ENCODE data around the gene ARHGAP33. TPM values are rescaled to one million over a fixed set of nuclear protein-coding genes. Genes with fewer than 3 reads are reported as not detected.

The ARHGAP33 gene
- total RNA-seq, 1 donor from 2014 or later, result under 0.01 TPM

DNA sequence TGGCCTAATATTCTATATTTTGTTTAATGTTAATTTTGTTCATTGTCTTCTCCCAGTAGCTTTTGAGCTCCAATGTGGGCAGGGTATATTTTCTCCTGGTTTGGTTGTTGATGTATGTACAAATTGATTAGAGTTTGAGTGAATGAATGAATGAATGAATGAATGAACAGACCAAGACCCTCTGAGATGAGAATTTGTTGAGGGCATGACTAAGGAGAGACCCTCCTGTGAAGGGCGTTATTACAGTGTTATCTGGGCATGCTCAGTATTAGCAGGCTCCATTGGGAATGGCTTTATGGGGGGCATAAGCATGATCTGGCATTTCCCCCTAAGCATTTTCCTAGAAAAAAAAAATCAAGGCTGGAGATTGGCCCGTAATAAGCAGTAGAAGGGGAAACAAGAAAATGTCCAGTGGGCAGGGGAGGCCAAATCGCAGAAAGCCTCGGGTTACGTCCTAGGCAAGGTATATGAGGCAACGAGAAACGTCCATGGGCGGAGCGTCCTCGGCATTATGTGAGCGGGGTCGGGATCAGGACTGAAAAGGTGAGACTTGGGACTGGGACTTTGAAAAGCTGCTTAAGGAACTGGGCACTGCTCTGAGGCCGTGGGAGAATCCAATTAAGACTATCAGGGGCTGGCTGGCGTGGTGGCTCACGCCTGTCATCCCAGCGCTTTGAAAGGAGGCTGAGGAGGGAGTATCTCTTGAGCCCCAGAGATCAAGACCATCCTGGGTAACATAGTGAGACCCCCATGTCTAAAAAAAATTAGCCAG is 904 bp upstream of the ARHGAP33 start:
- FAIRE-seq, result no peak
- H3K4me3 ChIP-seq (ENCODE audit: low read depth, low read length), result peak overlapping the region; percentile 58
- no peaks in the 10 kb centered on the region for H3K36me3 ChIP-seq (ENCODE audit: control insufficient read depth, insufficient read depth, low read length)
- no peaks in the 10 kb centered on the region for H3K27me3 ChIP-seq (ENCODE audit: control insufficient read depth, insufficient read depth, low read length)
- no peak for DNase-seq (ENCODE audit: low read depth)
- TF ChIP-seq, protein P1, sequence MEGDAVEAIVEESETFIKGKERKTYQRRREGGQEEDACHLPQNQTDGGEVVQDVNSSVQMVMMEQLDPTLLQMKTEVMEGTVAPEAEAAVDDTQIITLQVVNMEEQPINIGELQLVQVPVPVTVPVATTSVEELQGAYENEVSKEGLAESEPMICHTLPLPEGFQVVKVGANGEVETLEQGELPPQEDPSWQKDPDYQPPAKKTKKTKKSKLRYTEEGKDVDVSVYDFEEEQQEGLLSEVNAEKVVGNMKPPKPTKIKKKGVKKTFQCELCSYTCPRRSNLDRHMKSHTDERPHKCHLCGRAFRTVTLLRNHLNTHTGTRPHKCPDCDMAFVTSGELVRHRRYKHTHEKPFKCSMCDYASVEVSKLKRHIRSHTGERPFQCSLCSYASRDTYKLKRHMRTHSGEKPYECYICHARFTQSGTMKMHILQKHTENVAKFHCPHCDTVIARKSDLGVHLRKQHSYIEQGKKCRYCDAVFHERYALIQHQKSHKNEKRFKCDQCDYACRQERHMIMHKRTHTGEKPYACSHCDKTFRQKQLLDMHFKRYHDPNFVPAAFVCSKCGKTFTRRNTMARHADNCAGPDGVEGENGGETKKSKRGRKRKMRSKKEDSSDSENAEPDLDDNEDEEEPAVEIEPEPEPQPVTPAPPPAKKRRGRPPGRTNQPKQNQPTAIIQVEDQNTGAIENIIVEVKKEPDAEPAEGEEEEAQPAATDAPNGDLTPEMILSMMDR (IDR thresholded peaks at IDR 0.05; ENCODE audit: insufficient read depth, low read length, severe bottlenecking), result no peak

DNA sequence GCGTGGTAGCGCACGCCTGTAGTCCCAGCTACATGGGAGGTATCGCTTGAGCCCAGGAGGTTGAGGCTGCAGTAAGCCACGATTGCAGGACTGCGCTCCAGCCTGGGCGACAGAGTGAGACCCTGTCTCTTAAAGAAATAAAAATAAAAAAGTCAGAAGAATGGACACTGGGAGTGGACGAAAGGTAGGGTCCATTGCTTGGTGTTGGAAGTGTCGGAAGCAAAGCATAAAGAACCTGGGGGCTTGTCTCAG is 392 bp upstream of the ARHGAP33 start:
- DNase-seq (ENCODE audit: low read depth), result no peak
- FAIRE-seq, result no peak
- no peaks in the 10 kb centered on the region for H3K36me3 ChIP-seq (ENCODE audit: control insufficient read depth, insufficient read depth, low read length)
- TF ChIP-seq, protein P1 (IDR thresholded peaks at IDR 0.05; ENCODE audit: insufficient read depth, low read length, severe bottlenecking), result no peak
- H3K27me3 ChIP-seq (ENCODE audit: control insufficient read depth, insufficient read depth, low read length), result no peaks in the 10 kb centered on the region
- H3K4me3 ChIP-seq (ENCODE audit: low read depth, low read length), result peak overlapping the region; percentile 58

DNA sequence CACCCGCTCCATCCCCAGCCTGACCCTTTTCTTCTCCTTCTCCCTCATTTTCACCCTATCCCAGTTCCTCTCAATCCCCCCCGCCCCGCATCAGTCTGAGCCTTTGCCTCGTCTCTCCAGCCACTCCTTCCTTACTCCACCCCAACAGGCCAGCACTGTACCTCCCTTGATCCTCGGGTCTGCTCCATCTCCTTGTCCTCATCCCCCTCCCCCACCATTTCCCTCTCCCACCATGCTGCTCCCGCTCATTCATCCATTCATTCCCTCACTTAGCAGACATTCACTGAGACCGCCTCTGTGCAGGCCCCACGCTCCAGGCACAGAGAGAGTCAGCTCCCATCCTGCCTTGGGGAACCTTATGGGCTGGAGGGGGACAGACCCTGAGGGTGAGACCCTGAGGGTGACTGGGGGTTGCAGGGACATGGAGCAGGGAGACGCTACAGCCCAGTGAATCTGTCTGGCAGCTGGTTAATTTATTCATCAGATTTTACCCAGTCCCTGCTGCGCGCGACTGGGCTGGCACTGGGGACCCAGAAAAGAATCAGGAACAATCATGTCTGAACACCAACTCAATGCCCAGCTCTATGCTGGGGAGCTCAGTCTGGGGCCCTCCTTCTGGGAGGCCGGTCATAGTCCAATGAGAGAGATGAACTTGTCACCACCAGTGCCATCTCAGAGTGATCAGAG is 881 bp downstream of the ARHGAP33 start:
- FAIRE-seq, result no peak
- Histone ChIP-seq H3K36me3 (ENCODE audit: control insufficient read depth, insufficient read depth, low read length) (no peaks in the 10 kb centered on the region), H3K4me3 (ENCODE audit: low read depth, low read length) (peak overlapping the region; percentile 58), H3K27me3 (ENCODE audit: control insufficient read depth, insufficient read depth, low read length) (no peaks in the 10 kb centered on the region)
- no peak for DNase-seq (ENCODE audit: low read depth)
- TF ChIP-seq, protein P1 (IDR thresholded peaks at IDR 0.05; ENCODE audit: insufficient read depth, low read length, severe bottlenecking), result no peak

GRCh38 chr19:35777086-35777841 is 1.9 kb downstream of the ARHGAP33 start:
- H3K4me3 ChIP-seq (ENCODE audit: low read depth, low read length), result no peak overlapping the region

GRCh38 chr19:35777961-35778360 is 2.6 kb downstream of the ARHGAP33 start:
- DNase-seq (ENCODE audit: low read depth), result no peak
- Histone ChIP-seq H3K27me3 (ENCODE audit: control insufficient read depth, insufficient read depth, low read length) (no peaks in the 10 kb centered on the region), H3K36me3 (ENCODE audit: control insufficient read depth, insufficient read depth, low read length) (no peaks in the 10 kb centered on the region), H3K4me3 (ENCODE audit: low read depth, low read length) (no peak overlapping the region)
- no peak for FAIRE-seq
- TF ChIP-seq, protein P1 (IDR thresholded peaks at IDR 0.05; ENCODE audit: insufficient read depth, low read length, severe bottlenecking), result no peak

More at GRCh38 chr19:35777086-35777841, 1.9 kb downstream of the ARHGAP33 start:
- Histone ChIP-seq H3K27me3 (ENCODE audit: control insufficient read depth, insufficient read depth, low read length) (no peaks in the 10 kb centered on the region), H3K36me3 (ENCODE audit: control insufficient read depth, insufficient read depth, low read length) (no peaks in the 10 kb centered on the region)
- FAIRE-seq (no peak), DNase-seq (ENCODE audit: low read depth) (no peak)
- TF ChIP-seq, protein P1 (IDR thresholded peaks at IDR 0.05; ENCODE audit: insufficient read depth, low read length, severe bottlenecking), result no peak

Data from bronchial epithelial cell (primary cell).